HG02943 (cell line): ENCODE data around the gene SUGCT.

Source experiments
- ATAC-seq: cut with Tn5 transposase; IDR thresholded peaks from one replicate; pipeline ENCODE4 v1.9.1; 2021; ENCODE audit warnings: mild to moderate bottlenecking, low read depth, moderate library complexity; ENCODE audit not compliant: unreplicated experiment

The SUGCT gene

GRCh38 chr7:40502359-40502758, 367.6 kb downstream of the SUGCT start:
- no peak for ATAC-seq

DNA sequence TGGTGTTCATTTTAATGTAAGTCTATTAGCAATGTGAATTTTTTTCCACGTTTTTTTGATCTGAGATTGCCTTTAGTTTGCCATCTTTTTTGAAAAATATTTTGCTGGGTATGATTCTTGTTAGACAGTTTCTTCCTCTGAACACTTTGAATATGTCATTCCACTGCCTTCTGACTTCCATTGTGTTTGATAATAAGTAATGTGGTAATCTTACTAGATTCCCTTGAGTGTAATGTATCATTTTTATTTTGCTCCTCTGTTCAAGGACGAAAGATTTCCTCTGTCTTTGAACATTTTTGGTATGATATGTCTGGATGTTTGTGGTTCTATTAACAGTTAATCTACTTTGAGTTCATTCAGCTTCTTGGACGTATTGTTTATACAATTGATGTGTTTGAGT, 371.4 kb downstream of the SUGCT start:
- ATAC-seq: no peak

- ATAC-seq: no peak
Observed at GRCh38 chr7:40507166-40507565, 372.4 kb downstream of the SUGCT start.

DNA sequence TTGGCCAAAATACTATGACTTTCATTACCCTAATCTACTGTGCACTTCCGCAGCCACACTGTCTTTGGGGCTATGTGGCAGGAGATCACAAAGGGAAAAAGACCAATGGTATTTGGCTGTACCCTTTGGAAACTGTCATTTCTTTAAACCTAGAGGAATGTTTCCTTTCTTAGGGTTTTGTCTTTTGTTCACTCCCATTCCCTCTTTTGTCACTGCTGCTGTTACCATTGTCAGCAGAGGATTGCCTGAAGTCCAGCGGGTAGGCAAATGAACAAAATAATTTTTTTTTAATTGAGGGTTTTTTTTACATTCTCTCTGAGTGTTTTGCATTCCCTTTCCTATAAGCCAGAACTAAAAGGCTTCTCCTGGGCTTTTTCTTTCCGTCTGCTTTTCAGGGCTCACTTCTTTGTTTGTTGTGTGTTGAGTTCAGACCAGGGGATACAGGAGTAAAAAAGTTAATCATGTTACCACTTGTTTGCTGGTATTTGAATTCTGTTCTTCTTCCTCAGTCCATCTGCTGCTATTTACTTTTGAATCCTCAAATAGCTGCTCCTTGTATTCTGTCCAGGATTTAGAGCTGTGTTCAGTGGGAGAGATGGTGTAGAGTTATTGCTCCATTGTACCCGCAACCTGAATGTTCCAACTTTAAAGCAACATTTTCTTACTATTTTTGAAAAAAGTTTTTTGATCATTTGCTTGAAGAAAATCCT, 374.6 kb downstream of the SUGCT start:
- no peak for ATAC-seq

GRCh38 chr7:40516376-40516775, 381.6 kb downstream of the SUGCT start:
- no peak for ATAC-seq

- ATAC-seq: no peak
Observed at GRCh38 chr7:40519009-40519408, 384.2 kb downstream of the SUGCT start.

DNA sequence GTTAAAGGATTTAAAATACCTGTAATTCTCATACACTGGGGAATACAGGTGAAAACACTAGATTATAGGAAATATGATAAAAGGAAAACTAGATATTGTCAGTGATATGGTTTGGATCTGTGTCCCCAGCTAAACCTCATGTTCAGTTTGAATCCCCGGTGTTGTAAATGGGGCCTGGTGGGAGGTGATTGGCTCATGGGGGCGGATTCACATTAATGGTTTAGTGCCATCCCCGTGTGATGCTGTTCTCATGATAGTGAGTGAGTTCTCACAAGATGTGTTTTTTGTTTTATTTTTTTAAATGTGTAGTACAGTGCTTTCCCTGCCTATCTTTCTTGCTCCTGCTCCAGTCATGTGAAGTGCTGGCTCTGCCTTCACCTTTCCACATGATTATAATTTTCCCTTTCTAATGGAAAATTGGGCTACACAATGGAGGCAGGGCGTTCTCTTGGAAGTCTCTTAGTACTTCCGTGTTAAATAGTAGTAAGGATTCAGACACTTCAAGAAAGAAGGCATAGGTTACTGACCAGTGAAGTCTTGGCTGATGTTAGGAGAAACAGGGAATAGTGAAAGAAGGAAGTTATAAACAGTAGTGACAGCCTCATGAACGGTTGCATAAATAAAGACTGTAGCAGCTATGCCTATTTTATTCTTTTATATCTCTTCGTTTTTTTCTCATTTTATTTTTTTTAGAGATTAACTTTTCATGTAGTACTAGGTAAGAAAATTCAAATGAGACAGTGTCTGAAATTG, 386.4 kb downstream of the SUGCT start:
- ATAC-seq: no peak

DNA sequence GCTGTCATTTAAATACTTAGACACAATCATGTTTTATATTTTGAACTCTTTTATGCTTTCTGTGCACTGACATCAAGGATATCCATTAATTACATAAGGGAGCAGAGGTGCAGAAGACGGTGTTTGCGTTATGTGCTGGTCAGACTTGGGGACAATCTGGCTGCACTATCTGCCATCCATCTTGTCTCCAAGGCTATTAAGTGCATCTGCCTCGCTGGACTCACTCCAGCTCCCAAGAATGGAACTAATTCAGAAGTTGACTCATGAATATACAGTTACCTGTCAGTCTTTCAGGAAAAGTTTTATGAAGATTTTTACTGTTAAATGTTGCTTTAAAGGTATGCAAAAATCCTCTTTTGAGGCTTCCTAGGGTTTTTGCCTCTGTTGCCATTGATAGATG, 391.0 kb downstream of the SUGCT start:
- no peak for ATAC-seq

GRCh38 chr7:40526951-40527715, 392.3 kb downstream of the SUGCT start:
- no peak for ATAC-seq

GRCh38 chr7:40527723-40528122, 392.9 kb downstream of the SUGCT start:
- no peak for ATAC-seq

GRCh38 chr7:40530292-40530691, 395.5 kb downstream of the SUGCT start:
- ATAC-seq: no peak

- ATAC-seq: no peak
Observed at GRCh38 chr7:40531956-40532355, 397.2 kb downstream of the SUGCT start.

DNA sequence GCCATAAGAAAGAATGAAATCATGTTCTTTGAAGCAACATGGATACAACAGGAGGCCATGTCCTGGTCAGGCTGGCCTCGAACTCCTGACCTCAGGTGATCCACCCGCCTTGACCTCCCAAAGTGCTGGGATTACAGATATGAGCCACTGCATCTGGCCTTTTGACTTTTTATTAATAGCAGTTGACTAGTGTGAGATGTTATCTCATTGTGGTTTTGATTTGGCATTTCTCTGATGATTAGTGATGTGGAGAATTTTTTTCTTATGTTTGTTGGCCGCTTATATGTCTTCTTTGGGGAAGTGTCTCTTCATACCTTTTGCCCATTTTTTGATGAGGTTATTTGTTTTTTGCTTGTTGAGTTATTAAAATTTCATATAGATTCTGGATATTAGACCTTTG, 400.9 kb downstream of the SUGCT start:
- no peak for ATAC-seq

DNA sequence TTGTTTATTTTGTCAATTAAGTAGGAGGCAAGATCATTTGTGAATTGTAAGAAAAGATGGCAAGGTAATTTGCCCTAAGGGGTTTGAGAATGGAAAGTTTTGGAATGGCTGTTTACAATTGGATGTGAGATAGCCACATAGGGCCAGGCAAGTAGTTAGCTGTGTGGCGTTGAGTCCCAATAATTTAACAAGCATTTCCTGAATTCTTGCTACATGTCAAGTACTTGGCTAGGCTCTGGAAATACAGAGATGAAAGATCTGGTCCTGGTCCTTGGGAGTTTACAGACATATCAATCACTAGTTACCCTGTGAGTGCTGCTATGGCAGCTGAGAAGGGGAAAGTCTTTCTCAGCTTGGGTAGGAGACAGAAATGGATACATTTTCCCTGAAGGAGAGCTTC, 401.6 kb downstream of the SUGCT start:
- ATAC-seq: no peak

- no peak for ATAC-seq
Observed at GRCh38 chr7:40538281-40538680, 403.5 kb downstream of the SUGCT start.

DNA sequence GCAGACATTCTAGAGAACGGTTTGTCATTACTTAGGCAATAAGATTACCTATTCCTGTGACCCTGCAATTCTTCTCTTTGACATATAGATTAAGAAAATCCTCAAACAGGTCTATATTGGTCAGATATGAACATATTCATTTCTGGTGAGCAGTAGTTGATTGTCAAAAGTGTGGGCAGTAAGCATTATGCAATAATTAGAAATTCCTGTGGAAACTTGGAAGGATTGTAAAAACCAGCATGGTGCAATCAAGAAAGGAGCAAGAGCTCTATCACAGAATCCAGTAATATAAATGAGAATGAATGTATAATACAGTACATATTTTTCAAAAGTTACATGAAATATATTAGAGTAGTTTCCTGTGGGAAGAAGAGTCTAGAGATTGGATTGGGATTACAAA, 406.5 kb downstream of the SUGCT start:
- no peak for ATAC-seq

GRCh38 chr7:40542982-40543741, 408.4 kb downstream of the SUGCT start:
- ATAC-seq: no peak

DNA sequence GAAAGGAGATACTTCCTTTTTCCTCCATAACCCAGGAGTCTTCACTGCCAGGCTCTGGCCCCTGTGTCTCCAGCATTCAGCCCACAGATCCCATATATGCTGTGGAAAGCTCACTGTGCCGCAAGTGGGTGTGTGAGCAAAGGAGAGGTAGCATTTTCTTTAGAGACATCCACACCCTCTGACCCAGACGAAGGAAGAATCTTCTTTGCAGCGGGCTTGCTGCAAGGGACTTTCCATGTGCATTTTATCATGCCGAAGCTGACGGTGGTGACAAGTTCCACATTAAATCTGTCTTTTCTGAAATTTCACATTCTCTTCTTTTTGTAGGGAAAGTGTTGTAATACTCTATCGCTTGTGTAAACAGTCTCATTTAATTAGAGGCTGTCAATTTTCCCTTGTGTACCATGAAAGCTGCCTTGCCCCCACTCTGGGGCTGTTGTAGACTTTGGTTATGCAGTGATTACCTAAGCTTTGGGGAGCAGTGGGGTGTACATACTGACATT, 409.5 kb downstream of the SUGCT start:
- ATAC-seq: no peak

GRCh38 chr7:40544871-40545303, 410.1 kb downstream of the SUGCT start:
- no peak for ATAC-seq

DNA sequence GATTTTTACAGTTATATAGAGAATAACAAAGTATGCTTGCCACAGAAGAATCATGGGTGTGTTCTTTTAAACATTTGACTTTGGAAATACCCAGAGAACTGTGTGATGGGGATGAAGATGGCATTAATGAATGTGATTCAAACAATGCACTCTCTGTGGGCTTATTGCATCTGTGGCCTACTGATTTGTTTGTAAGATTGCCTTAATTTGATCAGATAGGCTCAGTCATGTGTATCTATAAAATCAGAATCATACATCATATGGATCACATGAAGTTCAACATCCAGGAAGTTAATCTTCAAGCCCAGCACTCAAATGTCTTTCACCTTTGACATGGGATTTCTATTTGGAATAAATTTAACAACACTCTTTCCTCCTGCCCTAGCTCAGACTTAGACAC, 410.9 kb downstream of the SUGCT start:
- ATAC-seq: no peak
